WTC11 (cell line): ENCODE measurements around the gene ACVR1. TPM values are rescaled to one million over a fixed set of nuclear protein-coding genes. Genes with fewer than 3 reads are reported as not detected.

Source experiments
- ATAC-seq: fragments of 200-7000 bp; cut with Tn5 transposase; 2 replicates; pipeline ENCODE4 v1.10.0; 2021; ENCODE audit warnings: mild to moderate bottlenecking, moderate library complexity
- CTCF ChIA-PET: fragments of 300-600 bp; sonication (Branson Sonifier 250); formaldehyde crosslinking; loops from one replicate; lab custom pipeline; 2021; ENCODE audit warnings: antibody characterized with exemption; lab: Charles Lee
- POLR2A ChIA-PET: fragments of 350-600 bp; sonication (Branson Sonifier 250); formaldehyde crosslinking; loops from one replicate; lab custom pipeline; 2021; ENCODE audit warnings: antibody characterized with exemption; lab: Charles Lee
- DNase-seq: peaks from one replicate; pipeline ENCODE4 v3.0.0; 2021; ENCODE audit warnings: low spot score
- H3K27ac Mint-ChIP-seq: 2 replicates; pipeline ENCODE4 v1.8.0; 2021; ENCODE audit warnings: mixed read lengths
- H3K27me3 Mint-ChIP-seq: 2 replicates; pipeline ENCODE4 v1.8.0; 2021; ENCODE audit warnings: low read depth, mild to moderate bottlenecking, moderate library complexity, mixed read lengths
- H3K36me3 Mint-ChIP-seq: 2 replicates; pipeline ENCODE4 v1.8.0; 2021; ENCODE audit warnings: mixed read lengths
- H3K4me1 Mint-ChIP-seq: 2 replicates; pipeline ENCODE4 v1.8.0; 2022; ENCODE audit warnings: mixed read lengths
- H3K4me3 Mint-ChIP-seq: 2 replicates; pipeline ENCODE4 v1.8.0; 2021; ENCODE audit warnings: mild to moderate bottlenecking, moderate library complexity, mixed read lengths
- H3K9me3 Mint-ChIP-seq: 2 replicates; pipeline ENCODE4 v1.8.0; 2021; ENCODE audit warnings: mixed read lengths
- AFF4 ChIP-seq: sonication (generic); formaldehyde crosslinking; IDR thresholded peaks from 2 replicates; pipeline ENCODE4 v1.8.1; 2023; ENCODE audit warnings: mild to moderate bottlenecking, missing genetic modification reagents, borderline replicate concordance
- CDX4 ChIP-seq: fragments of 250-450 bp; sonication (Bioruptor Pico); IDR thresholded peaks from 2 replicates; pipeline ENCODE4 v1.9.0; 2021; ENCODE audit warnings: moderate library complexity, mild to moderate bottlenecking, inconsistent platforms, borderline replicate concordance
- CREM ChIP-seq: sonication (generic); formaldehyde crosslinking; IDR thresholded peaks from 2 replicates; pipeline ENCODE4 v1.8.1; 2022; ENCODE audit warnings: mild to moderate bottlenecking, missing genetic modification reagents, moderate library complexity
- HMGXB4 ChIP-seq: sonication (generic); formaldehyde crosslinking; IDR thresholded peaks from 2 replicates; pipeline ENCODE4 v1.8.1; 2023; ENCODE audit warnings: mild to moderate bottlenecking, moderate library complexity, missing genetic modification reagents
- NR3C1 ChIP-seq: sonication (generic); formaldehyde crosslinking; conservative IDR thresholded peaks from 2 replicates; pipeline ENCODE4 v1.8.1; 2023; ENCODE audit warnings: low read depth, mild to moderate bottlenecking, missing genetic modification reagents
- OVOL2 ChIP-seq: fragments of 250-450 bp; sonication (Bioruptor Pico); IDR thresholded peaks from 2 replicates; pipeline ENCODE4 v1.9.0; 2021; ENCODE audit warnings: mild to moderate bottlenecking, borderline replicate concordance
- PREB ChIP-seq: sonication (generic); formaldehyde crosslinking; IDR thresholded peaks from 2 replicates; pipeline ENCODE4 v1.8.1; 2022; ENCODE audit warnings: mild to moderate bottlenecking, missing genetic modification reagents, moderate library complexity, borderline replicate concordance
- PRRX2 ChIP-seq: fragments of 250-450 bp; sonication (Bioruptor Pico); IDR thresholded peaks from 2 replicates; pipeline ENCODE4 v1.8.0; 2021; ENCODE audit warnings: mild to moderate bottlenecking
- SP1 ChIP-seq: sonication (generic); formaldehyde crosslinking; conservative IDR thresholded peaks from 2 replicates; pipeline ENCODE4 v1.8.1; 2022; ENCODE audit warnings: missing genetic modification reagents
- ZBTB43 ChIP-seq: sonication (generic); formaldehyde crosslinking; IDR thresholded peaks from 2 replicates; pipeline ENCODE4 v1.8.1; 2023; ENCODE audit warnings: mild to moderate bottlenecking, missing genetic modification reagents
- ZNF512 ChIP-seq: sonication (generic); formaldehyde crosslinking; IDR thresholded peaks from 2 replicates; pipeline ENCODE4 v1.8.1; 2022; ENCODE audit warnings: missing genetic modification reagents, borderline replicate concordance
- ZNF671 ChIP-seq: fragments of 250-450 bp; sonication (Bioruptor Pico); IDR thresholded peaks from 2 replicates; pipeline ENCODE4 v1.8.0; 2021; ENCODE audit warnings: mild to moderate bottlenecking
- total RNA-seq: library from RNA; stranded (reverse); gene quantifications from 3 replicates; pipeline ENCODE4 v1.2.3, GENCODE V29; 2021
- TF ChIP-seq, protein P1 (sequence below): sonication (generic); formaldehyde crosslinking; IDR thresholded peaks from 2 replicates; pipeline ENCODE4 v1.8.0; 2023; ENCODE audit warnings: missing genetic modification reagents
- TF ChIP-seq, protein P2 (sequence below): fragments of 250-450 bp; sonication (Bioruptor Pico); IDR thresholded peaks from 2 replicates; pipeline ENCODE4 v1.9.0; 2021; ENCODE audit warnings: mild to moderate bottlenecking
- TF ChIP-seq, protein P3 (sequence below): fragments of 250-450 bp; sonication (Bioruptor Pico); IDR thresholded peaks from 2 replicates; pipeline ENCODE4 v2.1.2; 2022; ENCODE audit warnings: mild to moderate bottlenecking, moderate library complexity
- TF ChIP-seq, protein P4 (sequence below): sonication (generic); formaldehyde crosslinking; conservative IDR thresholded peaks from 2 replicates; pipeline ENCODE4 v1.8.1; 2023; ENCODE audit warnings: mild to moderate bottlenecking, low read depth, missing genetic modification reagents, moderate library complexity

The ACVR1 gene
- total RNA-seq, 1 experiment from 2014 or later, result 19.2 TPM

DNA sequence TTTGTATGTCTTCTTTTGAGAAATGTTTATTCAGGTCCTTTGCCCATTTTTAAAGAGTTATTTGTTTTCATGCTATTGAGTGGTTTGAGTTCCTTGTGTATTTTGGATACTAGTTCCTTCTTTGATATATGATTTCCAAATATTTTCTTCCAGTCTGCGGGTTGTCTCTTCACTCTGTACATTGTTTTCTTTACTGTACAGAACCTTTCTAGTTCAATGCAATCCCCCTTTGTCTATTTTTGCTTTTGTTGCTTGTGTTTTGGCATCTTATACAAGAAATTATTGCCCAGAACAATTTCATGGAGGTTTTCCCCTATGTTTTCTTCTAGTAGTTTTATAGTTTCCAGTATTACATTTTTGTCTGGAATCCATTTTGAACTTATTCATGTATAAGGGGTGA, 185.0 kb downstream of the ACVR1 start:
- H3K4me1 Mint-ChIP-seq, result no peaks in the 10 kb centered on the region
- H3K36me3 Mint-ChIP-seq, result no peaks in the 10 kb centered on the region
- POLR2A ChIA-PET, result no interaction called here
- H3K9me3 Mint-ChIP-seq, result no peaks in the 10 kb centered on the region
- H3K4me3 Mint-ChIP-seq, result no peak overlapping the region
- ATAC-seq (no peak), DNase-seq (no peak)
- no peak overlapping the region for H3K27ac Mint-ChIP-seq
- peaks cover 99% of the 10 kb centered on the region for H3K27me3 Mint-ChIP-seq
- CTCF ChIA-PET, result no interaction called here
- TF ChIP-seq, protein P1, sequence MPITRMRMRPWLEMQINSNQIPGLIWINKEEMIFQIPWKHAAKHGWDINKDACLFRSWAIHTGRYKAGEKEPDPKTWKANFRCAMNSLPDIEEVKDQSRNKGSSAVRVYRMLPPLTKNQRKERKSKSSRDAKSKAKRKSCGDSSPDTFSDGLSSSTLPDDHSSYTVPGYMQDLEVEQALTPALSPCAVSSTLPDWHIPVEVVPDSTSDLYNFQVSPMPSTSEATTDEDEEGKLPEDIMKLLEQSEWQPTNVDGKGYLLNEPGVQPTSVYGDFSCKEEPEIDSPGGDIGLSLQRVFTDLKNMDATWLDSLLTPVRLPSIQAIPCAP (CRISPR knock-in tag), result no peak
- TF ChIP-seq, protein P2, sequence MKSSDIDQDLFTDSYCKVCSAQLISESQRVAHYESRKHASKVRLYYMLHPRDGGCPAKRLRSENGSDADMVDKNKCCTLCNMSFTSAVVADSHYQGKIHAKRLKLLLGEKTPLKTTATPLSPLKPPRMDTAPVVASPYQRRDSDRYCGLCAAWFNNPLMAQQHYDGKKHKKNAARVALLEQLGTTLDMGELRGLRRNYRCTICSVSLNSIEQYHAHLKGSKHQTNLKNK (CRISPR knock-in tag), result no peak
- TF ChIP-seq SP1 (CRISPR knock-in tag), result no peak
- TF ChIP-seq ZNF512 (CRISPR knock-in tag), result no peak
- no peak for TF ChIP-seq AFF4 (CRISPR knock-in tag)
- no peak for TF ChIP-seq HMGXB4 (CRISPR knock-in tag)
- TF ChIP-seq CREM (CRISPR knock-in tag), result no peak
- TF ChIP-seq, protein P3, sequence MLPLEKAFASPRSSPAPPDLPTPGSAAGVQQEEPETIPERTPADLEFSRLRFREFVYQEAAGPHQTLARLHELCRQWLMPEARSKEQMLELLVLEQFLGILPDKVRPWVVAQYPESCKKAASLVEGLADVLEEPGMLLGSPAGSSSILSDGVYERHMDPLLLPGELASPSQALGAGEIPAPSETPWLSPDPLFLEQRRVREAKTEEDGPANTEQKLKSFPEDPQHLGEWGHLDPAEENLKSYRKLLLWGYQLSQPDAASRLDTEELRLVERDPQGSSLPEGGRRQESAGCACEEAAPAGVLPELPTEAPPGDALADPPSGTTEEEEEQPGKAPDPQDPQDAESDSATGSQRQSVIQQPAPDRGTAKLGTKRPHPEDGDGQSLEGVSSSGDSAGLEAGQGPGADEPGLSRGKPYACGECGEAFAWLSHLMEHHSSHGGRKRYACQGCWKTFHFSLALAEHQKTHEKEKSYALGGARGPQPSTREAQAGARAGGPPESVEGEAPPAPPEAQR (CRISPR knock-in tag), result no peak
- TF ChIP-seq CDX4 (CRISPR knock-in tag), result no peak
- no peak for TF ChIP-seq ZBTB43 (CRISPR knock-in tag)
- no peak for TF ChIP-seq PREB (CRISPR knock-in tag)
- no peak for TF ChIP-seq OVOL2 (CRISPR knock-in tag)
- TF ChIP-seq PRRX2 (CRISPR knock-in tag), result no peak
- no peak for TF ChIP-seq ZNF671 (CRISPR knock-in tag)
- TF ChIP-seq, protein P4, sequence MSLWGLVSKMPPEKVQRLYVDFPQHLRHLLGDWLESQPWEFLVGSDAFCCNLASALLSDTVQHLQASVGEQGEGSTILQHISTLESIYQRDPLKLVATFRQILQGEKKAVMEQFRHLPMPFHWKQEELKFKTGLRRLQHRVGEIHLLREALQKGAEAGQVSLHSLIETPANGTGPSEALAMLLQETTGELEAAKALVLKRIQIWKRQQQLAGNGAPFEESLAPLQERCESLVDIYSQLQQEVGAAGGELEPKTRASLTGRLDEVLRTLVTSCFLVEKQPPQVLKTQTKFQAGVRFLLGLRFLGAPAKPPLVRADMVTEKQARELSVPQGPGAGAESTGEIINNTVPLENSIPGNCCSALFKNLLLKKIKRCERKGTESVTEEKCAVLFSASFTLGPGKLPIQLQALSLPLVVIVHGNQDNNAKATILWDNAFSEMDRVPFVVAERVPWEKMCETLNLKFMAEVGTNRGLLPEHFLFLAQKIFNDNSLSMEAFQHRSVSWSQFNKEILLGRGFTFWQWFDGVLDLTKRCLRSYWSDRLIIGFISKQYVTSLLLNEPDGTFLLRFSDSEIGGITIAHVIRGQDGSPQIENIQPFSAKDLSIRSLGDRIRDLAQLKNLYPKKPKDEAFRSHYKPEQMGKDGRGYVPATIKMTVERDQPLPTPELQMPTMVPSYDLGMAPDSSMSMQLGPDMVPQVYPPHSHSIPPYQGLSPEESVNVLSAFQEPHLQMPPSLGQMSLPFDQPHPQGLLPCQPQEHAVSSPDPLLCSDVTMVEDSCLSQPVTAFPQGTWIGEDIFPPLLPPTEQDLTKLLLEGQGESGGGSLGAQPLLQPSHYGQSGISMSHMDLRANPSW (CRISPR knock-in tag), result no peak
- no peak for TF ChIP-seq NR3C1
